ENCODE data around the gene KLHL12. TPM values are rescaled to one million over a fixed set of nuclear protein-coding genes. Genes with fewer than 3 reads are reported as not detected.

KLHL12 gene
- total and polyA plus RNA-seq, 4 donors: 12.4 to 25.6 (median 22.5) TPM

DNA sequence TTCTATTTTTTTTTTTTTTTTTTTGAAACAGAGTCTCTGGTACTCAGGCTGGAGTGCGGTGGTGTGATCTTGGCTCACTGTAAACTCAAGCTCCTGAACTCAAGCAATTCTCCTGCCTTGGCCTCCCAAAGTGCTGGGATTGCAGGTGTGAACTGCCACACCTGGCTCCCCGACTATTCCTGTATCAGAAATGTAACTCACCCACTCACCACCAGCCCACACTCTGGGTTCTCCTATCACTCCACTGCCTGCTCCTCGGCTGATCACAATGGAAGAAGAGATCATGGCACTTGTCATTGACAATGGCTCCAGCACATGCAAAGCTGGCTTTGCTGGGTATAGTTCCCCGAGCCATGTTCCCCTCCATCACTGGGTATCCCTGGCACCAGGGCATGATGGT lies 54.0 kb downstream of the KLHL12 start:
- DNase-seq (no peak), ATAC-seq (ENCODE audit: insufficient read depth, low FRiP score) (no peak)
- Histone ChIP-seq H3K27me3 (ENCODE audit: control insufficient read depth in 3 of 3, insufficient read depth in 3 of 3, low read length in 2 of 3) (no peaks in the 10 kb centered on the region), H3K36me3 (ENCODE audit: control insufficient read depth in 4 of 4, insufficient read depth in 4 of 4, low read length in 4 of 4) (no peaks in the 10 kb centered on the region), H3K9ac (ENCODE audit: insufficient read depth in 1 of 2, low read length in 2 of 2) (no peak overlapping the region), H3K27ac (ENCODE audit: low read depth in 1 of 2, low read length in 1 of 2) (no peak overlapping the region), H3K4me3 (no peak overlapping the region), H3K9me3 (ENCODE audit: control insufficient read depth in 4 of 4, insufficient read depth in 3 of 4, low read length in 3 of 4) (no peaks in the 10 kb centered on the region), H3K4me1 (ENCODE audit: control insufficient read depth in 5 of 5, insufficient read depth in 5 of 5, low read length in 5 of 5) (peaks cover 0 to 1% (median 0%) of the 10 kb centered on the region in 5 donors)
- TF ChIP-seq, protein P1, sequence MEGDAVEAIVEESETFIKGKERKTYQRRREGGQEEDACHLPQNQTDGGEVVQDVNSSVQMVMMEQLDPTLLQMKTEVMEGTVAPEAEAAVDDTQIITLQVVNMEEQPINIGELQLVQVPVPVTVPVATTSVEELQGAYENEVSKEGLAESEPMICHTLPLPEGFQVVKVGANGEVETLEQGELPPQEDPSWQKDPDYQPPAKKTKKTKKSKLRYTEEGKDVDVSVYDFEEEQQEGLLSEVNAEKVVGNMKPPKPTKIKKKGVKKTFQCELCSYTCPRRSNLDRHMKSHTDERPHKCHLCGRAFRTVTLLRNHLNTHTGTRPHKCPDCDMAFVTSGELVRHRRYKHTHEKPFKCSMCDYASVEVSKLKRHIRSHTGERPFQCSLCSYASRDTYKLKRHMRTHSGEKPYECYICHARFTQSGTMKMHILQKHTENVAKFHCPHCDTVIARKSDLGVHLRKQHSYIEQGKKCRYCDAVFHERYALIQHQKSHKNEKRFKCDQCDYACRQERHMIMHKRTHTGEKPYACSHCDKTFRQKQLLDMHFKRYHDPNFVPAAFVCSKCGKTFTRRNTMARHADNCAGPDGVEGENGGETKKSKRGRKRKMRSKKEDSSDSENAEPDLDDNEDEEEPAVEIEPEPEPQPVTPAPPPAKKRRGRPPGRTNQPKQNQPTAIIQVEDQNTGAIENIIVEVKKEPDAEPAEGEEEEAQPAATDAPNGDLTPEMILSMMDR (IDR thresholded peaks at IDR 0.05; ENCODE audit: control extremely low read depth, extremely low read depth): no peak
- 92 to 97% methylated on average over 4 of the region's 4 CpGs for WGBS, 2 donors

- TF ChIP-seq, protein P1 (IDR thresholded peaks at IDR 0.05; ENCODE audit: control extremely low read depth, extremely low read depth): no peak
- H3K9ac ChIP-seq (ENCODE audit: insufficient read depth in 1 of 2, low read length in 2 of 2): no peak overlapping the region
- no peaks in the 10 kb centered on the region for H3K9me3 ChIP-seq (ENCODE audit: control insufficient read depth in 4 of 4, insufficient read depth in 3 of 4, low read length in 3 of 4)
- no peak overlapping the region for H3K27ac ChIP-seq (ENCODE audit: low read depth in 1 of 2, low read length in 1 of 2)
- no peaks in the 10 kb centered on the region for H3K36me3 ChIP-seq (ENCODE audit: control insufficient read depth in 4 of 4, insufficient read depth in 4 of 4, low read length in 4 of 4)
- ATAC-seq (ENCODE audit: insufficient read depth, low FRiP score) (no peak), DNase-seq (no peak)
- H3K4me3 ChIP-seq: no peak overlapping the region
- H3K27me3 ChIP-seq (ENCODE audit: control insufficient read depth in 3 of 3, insufficient read depth in 3 of 3, low read length in 2 of 3): no peaks in the 10 kb centered on the region
- H3K4me1 ChIP-seq (ENCODE audit: control insufficient read depth in 5 of 5, insufficient read depth in 5 of 5, low read length in 5 of 5): no peaks in the 10 kb centered on the region
- WGBS, 2 donors: 71 to 87% methylated on average over 4 of the region's 4 CpGs
These were observed 55.7 kb downstream of the KLHL12 start for GRCh38 chr1:202871367-202871766.

DNA sequence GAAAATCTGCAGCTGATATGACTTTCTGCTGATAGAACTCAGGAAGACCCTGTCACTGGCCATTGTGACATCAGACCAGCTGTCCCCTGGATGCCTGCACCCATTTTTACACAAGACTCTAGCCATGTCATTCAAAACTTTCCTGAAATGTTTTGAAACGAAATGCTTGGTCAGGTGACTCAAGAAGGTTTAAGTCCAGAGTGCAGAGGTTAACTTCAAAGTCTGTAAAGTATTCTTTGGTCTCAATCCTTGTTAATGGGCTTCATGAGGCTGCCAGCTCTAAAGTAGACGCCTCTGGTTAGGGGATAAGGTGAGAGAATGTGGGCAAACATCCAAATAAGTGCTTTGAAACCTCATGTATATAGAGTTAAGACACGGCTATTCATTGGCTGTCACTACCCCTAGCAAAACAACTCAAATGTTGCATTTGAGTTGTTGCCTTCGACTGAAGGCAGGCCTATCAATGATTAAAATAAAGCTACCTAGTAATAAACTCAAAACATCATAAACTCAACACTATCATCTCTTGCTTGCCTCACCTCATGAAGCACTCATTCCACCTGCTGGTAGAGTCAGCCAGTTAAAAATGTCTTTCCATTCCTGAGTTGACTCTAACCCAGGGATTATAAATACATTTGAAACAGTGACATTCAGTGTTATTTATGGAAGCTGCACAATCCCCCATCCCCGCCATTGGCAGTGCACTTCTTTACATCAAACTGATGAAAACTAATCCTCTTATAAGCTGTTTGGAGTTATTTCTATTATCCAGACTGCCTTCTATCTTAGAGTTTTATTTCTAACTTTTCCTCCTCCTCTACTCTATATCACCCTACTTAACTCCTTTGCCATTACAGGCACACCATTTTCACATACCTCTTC lies 64.1 kb downstream of the KLHL12 start:
- Histone ChIP-seq H3K4me1 (ENCODE audit: control insufficient read depth in 5 of 5, insufficient read depth in 5 of 5, low read length in 5 of 5) (peaks cover 0 to 16% (median 7%) of the 10 kb centered on the region in 5 donors), H3K27ac (ENCODE audit: low read depth in 1 of 2, low read length in 1 of 2) (no peak overlapping the region), H3K4me3 (no peak overlapping the region), H3K9me3 (ENCODE audit: control insufficient read depth in 4 of 4, insufficient read depth in 3 of 4, low read length in 3 of 4) (no peaks in the 10 kb centered on the region), H3K27me3 (ENCODE audit: control insufficient read depth in 3 of 3, insufficient read depth in 3 of 3, low read length in 2 of 3) (no peaks in the 10 kb centered on the region), H3K36me3 (ENCODE audit: control insufficient read depth in 4 of 4, insufficient read depth in 4 of 4, low read length in 4 of 4) (no peaks in the 10 kb centered on the region), H3K9ac (ENCODE audit: insufficient read depth in 1 of 2, low read length in 2 of 2) (no peak overlapping the region)
- WGBS, 2 donors: 72 to 73% methylated on average over 5 of the region's 5 CpGs
- DNase-seq (no peak), ATAC-seq (ENCODE audit: insufficient read depth, low FRiP score) (no peak)
- TF ChIP-seq, protein P1 (IDR thresholded peaks at IDR 0.05; ENCODE audit: control extremely low read depth, extremely low read depth): no peak
